ENCODE data around the gene SLC38A8. TPM values are rescaled to one million over a fixed set of nuclear protein-coding genes. Genes with fewer than 3 reads are reported as not detected.

Gene SLC38A8
- total RNA-seq, 1 donor = not detected

DNA sequence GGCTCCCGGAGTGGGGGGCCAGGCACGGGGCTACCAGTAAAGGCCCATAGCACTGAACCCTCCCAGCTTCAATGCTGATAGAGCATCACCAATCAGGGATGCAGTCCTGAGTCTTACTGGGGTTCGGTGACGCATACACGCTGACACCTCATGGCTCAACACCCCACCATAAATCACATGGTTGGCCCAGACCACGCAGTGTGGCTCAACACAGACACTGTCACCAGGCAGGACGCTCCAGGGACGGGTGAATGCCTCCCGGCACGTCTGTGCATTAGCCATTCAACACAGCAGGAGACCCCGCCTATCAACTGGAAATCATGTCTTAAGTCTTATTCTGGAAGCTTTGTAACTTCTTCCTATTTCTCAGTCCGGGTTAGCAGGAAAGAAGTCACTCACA, 39.6 kb downstream of the SLC38A8 start:
- DNase-seq (ENCODE audit: low read depth in 2 of 3, low spot score in 2 of 3) = no peak

GRCh38 chr16:84001726-84002125, 40.9 kb downstream of the SLC38A8 start:
- DNase-seq (ENCODE audit: low read depth in 2 of 3, low spot score in 2 of 3) = no peak

DNA sequence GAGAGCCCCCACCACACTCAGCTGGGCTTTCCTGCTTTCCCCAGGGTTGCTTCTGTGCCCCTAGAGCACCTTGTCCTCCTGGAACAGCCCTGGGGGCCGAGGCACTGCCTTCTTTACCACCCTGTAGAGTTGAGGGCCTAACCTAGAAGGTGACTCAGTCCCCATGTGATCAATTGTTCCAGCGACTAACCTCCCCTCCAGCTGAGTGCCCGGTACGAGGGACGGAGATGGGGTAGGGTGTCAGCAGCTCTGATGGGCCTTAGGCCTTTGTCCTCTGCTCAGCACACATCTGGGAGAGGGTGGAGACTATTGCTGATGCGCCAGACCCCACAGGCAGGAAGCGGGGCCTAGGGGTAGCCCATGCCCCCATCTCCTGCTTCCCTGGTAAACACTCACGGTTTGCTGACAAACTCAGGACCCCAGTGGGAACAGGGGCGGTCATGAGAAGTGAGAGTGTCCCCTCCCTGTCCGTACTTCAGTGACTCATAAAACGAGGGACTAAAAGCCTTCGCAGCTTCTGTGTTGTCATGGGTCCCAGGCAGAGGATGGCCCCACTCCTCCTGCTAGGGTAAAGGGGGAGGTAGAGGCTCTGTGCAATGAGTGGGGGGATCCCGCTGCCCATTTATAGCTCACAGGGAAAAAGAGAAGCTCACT, 41.5 kb downstream of the SLC38A8 start:
- no peak for DNase-seq (ENCODE audit: low read depth in 2 of 3, low spot score in 2 of 3)

GRCh38 chr16:83998091-83998490, 44.5 kb downstream of the SLC38A8 start:
- no peak for DNase-seq (ENCODE audit: low read depth in 2 of 3, low spot score in 2 of 3)

DNA sequence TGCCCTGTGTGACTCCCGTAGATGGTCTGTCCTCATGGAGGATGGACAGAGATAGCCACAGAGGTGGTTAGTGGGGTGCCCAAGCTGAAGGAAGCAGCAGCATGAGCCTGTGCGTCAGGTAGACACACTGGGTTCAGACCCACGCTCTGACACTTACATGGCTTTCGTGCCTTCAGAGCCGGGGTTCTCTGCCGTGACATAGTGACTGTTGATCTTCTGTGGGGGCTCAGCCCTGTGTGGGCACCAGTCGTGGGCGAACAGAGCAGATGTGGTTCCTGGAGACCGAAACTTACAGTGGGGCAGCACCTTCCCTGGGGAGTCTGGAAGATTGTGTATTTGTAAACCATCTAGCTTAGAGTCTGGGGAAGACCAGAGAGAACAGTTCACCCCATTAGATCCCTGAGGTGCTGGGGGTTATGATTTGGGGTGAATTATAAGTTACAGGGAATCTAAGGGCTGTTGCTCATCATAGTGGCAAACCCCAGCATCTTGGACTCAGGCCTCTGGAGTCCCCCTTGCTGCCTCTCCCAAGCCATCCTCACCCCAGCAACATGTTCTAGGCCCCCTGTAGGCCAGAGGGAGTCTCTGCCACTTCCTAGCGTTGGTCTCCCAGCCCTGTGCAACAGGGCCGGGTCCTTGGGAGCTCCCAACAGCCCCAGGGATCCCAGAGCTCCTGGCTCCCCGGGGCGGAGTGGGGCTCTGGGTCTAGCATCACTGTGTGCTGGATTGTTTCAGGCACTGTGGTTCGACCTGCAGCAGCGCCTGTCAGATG, 45.9 kb downstream of the SLC38A8 start:
- no peak for DNase-seq (ENCODE audit: low read depth in 2 of 3, low spot score in 2 of 3)

GRCh38 chr16:83995754-83996153, 46.8 kb downstream of the SLC38A8 start:
- peak in 1 of 3 donors; percentile 17 for DNase-seq (ENCODE audit: low read depth in 2 of 3, low spot score in 2 of 3)

DNA sequence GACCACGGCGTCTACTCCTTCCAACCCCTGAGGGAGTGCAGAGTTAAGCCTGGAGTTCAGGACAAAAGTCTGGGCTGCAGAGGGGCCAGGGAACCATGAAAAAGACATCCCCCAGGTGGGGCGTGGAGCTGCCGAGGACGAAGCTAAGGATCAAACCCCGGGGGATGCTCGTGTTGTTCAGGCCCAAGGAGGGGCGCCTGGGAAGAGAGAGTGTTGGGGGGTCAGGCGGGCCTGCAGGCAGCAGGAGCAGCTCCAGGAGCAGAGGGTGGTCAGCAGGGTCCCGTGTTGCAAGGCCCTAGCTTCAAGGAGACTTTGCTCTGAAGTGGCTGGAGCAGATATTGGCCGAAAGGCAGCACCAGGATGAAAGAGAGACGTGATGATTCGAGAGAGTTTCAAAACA, 47.9 kb downstream of the SLC38A8 start:
- DNase-seq (ENCODE audit: low read depth in 2 of 3, low spot score in 2 of 3) = no peak

GRCh38 chr16:83994087-83994486, 48.5 kb downstream of the SLC38A8 start:
- DNase-seq (ENCODE audit: low read depth in 2 of 3, low spot score in 2 of 3) = peak in 2 of 3 donors; percentile 13 to 15

DNA sequence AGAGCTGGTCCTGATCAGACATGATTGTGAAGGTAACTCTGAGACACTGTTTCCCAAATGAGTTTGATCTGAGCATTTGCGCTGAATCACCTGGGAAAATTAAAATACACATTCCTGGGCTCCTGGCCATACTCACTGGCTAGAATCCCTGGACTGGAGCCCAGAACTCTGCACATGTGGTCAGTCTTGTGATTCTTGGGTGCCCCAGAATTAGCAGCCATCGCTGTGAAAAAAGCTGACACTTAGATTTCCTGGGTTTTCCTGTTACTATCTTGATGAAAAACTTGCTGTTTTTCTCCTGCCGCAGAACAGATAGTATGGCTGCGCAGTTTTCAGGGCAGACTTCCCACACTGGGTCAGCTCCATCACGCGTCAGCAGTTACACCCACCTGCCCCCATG, 50.0 kb downstream of the SLC38A8 start:
- DNase-seq (ENCODE audit: low read depth in 2 of 3, low spot score in 2 of 3) = no peak

- DNase-seq (ENCODE audit: low read depth in 2 of 3, low spot score in 2 of 3) = no peak
Measured at GRCh38 chr16:83990492-83990891, 52.1 kb downstream of the SLC38A8 start.

DNA sequence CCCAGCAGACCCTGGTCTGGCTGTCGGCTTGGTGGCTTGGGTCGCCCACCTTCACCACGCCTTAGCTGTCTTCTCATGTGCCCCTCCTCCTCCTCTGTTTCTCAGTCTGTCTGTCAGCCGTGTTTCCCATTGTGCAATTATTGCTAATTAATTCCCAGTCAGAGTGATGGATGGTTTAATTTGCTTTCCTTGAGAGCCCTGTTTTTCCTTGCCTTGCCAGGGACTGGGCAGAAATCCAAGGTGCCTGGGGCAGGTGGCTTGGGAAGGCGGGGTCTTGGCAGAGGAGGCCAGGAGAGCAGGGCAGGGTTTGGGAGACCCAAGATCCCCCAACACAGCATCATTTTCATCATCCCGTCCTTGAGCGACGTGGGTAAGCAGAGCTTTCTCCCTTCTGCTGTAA, 53.3 kb downstream of the SLC38A8 start:
- DNase-seq (ENCODE audit: low read depth in 2 of 3, low spot score in 2 of 3) = no peak

DNA sequence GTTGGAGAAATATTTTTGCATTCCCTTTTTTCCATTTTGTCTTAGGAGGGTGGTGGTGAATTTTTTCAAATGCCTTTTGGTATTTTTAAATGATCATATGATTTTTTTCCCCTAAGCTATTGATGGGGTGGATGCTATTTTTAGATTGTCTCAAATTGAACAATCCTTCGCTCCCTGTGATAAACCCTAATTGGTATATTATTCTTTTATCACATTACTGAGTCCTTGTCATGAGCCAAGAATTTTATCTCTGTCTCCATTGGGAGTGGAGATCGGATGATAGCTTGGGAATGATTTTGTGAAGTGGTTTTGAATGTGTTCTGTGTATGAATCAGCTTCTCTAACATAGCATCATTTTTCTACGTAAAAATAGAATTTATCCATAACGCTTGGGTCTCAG, 59.1 kb downstream of the SLC38A8 start:
- DNase-seq (ENCODE audit: low read depth in 2 of 3, low spot score in 2 of 3) = no peak

- no peak for DNase-seq (ENCODE audit: low read depth in 2 of 3, low spot score in 2 of 3)
Measured at GRCh38 chr16:83981799-83982198, 60.8 kb downstream of the SLC38A8 start.

GRCh38 chr16:83980794-83981193, 61.8 kb downstream of the SLC38A8 start:
- DNase-seq (ENCODE audit: low read depth in 2 of 3, low spot score in 2 of 3) = no peak

- no peak for DNase-seq (ENCODE audit: low read depth in 2 of 3, low spot score in 2 of 3)
Measured at GRCh38 chr16:83979441-83979840, 63.2 kb downstream of the SLC38A8 start.

DNA sequence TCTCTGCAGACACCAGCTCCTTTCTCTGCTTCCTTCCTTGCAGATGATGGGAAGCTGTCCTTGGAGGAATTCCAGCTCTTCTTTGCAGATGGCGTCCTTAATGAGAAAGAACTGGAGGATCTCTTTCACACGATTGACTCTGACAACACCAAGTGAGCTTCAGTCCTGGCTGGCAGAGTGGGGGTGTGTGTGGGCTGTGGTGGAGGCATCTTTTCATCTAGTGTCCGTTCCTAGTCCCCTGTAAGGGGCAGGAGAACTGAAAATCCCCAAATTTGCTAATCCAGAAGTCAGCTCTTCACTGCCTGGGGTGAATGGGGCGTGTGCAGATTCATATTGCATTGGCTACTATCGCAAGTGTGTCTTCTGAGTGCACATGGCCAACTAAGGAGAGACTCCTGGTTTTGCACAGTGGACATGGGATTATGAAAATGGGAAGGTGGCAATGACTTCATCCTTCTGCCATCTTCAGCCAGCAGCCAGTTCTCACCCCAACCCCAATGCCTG, 64.1 kb downstream of the SLC38A8 start:
- no peak for DNase-seq (ENCODE audit: low read depth in 2 of 3, low spot score in 2 of 3)

GRCh38 chr16:83977056-83977815, 65.4 kb downstream of the SLC38A8 start:
- no peak for DNase-seq (ENCODE audit: low read depth in 2 of 3, low spot score in 2 of 3)

DNA sequence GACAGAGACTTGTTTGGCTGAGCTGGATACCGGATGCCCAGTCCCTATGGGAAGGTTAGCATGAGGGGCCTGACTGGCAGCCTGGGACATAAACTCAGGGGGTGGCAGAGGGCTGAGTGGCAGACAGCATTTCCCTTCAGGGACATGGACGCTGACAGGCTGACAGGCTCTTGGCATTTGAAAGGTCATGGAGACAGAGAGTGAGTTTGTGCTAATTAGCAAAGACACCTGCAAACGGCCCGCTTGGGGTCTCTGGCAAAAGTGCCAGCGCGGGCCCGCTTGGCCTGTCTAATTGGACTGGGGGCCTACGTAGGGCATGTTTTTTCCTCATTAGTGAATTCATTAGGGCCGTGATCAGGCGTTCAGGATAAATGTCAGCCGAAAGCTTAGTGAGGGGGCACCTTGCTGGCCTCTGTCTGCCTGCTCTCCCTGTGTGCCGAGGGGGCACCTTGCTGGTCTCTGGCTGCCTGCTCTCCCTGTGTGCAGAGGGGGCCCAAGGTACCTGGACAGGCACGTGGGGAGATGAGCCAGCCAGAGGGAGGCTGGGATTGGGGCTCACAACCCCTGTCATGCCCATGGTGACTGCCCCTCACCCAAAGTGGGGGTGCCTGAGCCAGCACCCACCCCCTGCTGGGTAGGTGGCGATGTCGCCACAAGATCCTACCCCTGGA, 66.9 kb downstream of the SLC38A8 start:
- DNase-seq (ENCODE audit: low read depth in 2 of 3, low spot score in 2 of 3) = no peak

- no peak for DNase-seq (ENCODE audit: low read depth in 2 of 3, low spot score in 2 of 3)
Measured at GRCh38 chr16:83974475-83974874, 68.1 kb downstream of the SLC38A8 start.

DNA sequence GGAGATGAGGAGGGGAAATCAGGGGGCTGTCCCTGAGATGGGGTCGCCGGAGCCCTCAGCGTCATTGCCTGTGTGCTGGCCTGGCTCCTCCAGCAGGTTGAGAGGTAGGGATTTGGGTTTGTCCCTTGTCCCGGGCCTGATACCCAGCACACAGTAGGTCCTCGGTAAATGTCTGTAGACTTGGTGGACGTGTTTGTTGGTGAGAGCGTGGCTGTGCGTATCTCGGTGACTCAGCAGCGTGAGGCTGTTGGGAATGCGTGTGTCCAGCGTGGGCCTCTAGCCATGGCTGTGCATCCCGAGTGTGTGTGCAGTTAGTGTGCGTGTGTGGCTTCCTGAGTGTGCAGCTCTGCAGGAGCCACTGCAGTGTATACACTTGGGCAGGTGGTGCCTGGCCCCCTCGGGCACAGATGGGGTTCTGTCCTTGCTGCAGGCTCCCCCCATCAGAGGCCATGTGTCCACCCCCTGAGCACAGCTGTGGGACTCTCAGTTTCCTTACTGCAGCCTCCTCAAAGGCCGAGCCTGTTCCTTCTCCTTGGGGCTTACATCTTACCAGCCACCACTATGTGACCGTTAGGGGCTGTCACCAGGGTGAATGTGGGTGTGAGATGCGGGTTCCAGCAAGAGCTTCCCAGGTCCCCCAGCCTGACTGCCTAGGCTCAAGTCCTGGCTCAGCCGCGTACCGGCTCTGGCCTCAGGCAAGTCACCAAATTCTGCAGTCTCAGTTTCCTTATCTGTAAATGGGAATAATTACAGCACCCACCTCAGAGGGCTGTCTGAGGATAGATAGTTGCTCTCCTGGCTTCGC, 68.8 kb downstream of the SLC38A8 start:
- DNase-seq (ENCODE audit: low read depth in 2 of 3, low spot score in 2 of 3) = no peak

Data from hematopoietic multipotent progenitor cell (in vitro differentiated cells).